ENCODE measurements around the gene RCAN2.

The RCAN2 gene

GRCh38 chr6:46204880-46205650, 286.2 kb downstream of the RCAN2 start:
- no peak for DNase-seq

- no peak for DNase-seq
Measured at GRCh38 chr6:46203391-46204177, 287.7 kb downstream of the RCAN2 start.

- no peak for DNase-seq
Measured at GRCh38 chr6:46201702-46202101, 289.5 kb downstream of the RCAN2 start.

GRCh38 chr6:46199387-46199786, 291.9 kb downstream of the RCAN2 start:
- no peak for DNase-seq

- DNase-seq = no peak
Measured at GRCh38 chr6:46191961-46192360, 299.3 kb downstream of the RCAN2 start.

GRCh38 chr6:46190889-46191288, 300.4 kb downstream of the RCAN2 start:
- no peak for DNase-seq

- no peak for DNase-seq
Measured at GRCh38 chr6:46189726-46190125, 301.5 kb downstream of the RCAN2 start.

GRCh38 chr6:46186583-46186982, 304.7 kb downstream of the RCAN2 start:
- DNase-seq = no peak

GRCh38 chr6:46184114-46184513, 307.1 kb downstream of the RCAN2 start:
- no peak for DNase-seq

- DNase-seq = no peak
Measured at GRCh38 chr6:46175976-46176375, 315.3 kb downstream of the RCAN2 start.

GRCh38 chr6:46175446-46175845, 315.8 kb downstream of the RCAN2 start:
- no peak for DNase-seq

- no peak for DNase-seq
Measured at GRCh38 chr6:46174904-46175303, 316.3 kb downstream of the RCAN2 start.

GRCh38 chr6:46172176-46172575, 319.1 kb downstream of the RCAN2 start:
- DNase-seq = no peak

All from stimulated activated CD4-positive, alpha-beta T cell treated with anti-CD3 and anti-CD28 coated beads, Interleukin-12 subunit alpha, Interleukin-12 subunit beta, amount 100 ng/mL, for 4 hours (primary cell).